Measurements from ENCODE around the gene GSS. TPM values are rescaled to one million over a fixed set of nuclear protein-coding genes. Genes with fewer than 3 reads are reported as not detected.
A peak's percentile ranks its signal among the peaks of the same experiment; 100 is the strongest.

The GSS gene
- 10 to 100 TPM; 58.0 to 95.6 (median 84.6) TPM for total RNA-seq

DNA sequence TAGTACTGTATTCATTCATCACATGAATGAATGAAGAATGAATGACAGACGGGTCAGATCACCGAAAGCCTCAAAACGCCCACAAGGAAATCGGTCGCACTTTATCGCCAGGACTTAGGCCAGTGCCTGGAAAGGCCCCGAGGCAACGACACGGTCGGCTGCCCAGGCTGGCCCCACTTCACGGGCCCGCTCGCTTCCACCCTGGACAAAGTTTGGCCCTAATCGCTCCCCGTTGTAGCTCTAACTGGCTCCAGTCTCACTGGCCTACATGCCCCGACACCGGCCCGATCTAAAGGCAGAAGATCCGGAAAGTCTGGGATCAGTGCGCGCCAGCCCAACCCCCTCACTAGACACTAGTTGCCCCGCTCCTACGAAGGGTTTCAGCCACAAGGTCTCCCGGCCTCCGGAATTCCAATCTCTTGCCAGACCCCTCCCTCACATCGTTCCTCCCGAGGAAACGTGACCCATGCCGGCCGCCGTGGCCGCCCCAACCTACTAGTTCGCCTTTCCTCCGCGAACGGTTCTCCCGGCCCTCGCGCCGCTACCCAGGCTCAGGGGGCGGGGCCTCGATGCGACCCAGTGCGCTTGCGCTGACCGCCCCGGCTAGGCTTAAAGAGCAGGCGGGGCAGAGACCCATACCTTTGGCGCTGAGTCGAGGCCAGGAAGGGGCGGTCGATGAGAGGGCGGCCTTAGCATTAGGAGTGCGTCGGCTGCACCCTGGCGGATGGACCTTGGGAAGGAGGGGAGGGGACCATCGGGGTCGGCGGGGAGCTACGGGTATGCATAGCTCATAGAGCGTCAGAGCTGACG is at the start of gene GSS, which contains the start of gene MYH7B:
TSS of gene GSS (minus strand) at position 576 of the 810 bp plus-strand sequence. CDS start 3,954 bp downstream, outside the sequence.
TSS of gene MYH7B (plus strand) at position 638 of the 810 bp plus-strand sequence. CDS start 22,138 bp downstream, outside the sequence.
- Histone ChIP-seq H3K27me3 (no peaks in the 10 kb centered on the region), H3K36me3 (no peaks in the 10 kb centered on the region), H3K9me3 (no peaks in the 10 kb centered on the region), H3K4me3 (peak within 1 kb of the TSS; percentile 57 to 77 (median 73)), H3K4me1 (peaks cover 0 to 21% (median 3%) of the 10 kb centered on the region in 4 donors), H3K27ac (peak within 1 kb of the TSS; percentile 74 to 95 (median 85))
- TF ChIP-seq, protein P1, sequence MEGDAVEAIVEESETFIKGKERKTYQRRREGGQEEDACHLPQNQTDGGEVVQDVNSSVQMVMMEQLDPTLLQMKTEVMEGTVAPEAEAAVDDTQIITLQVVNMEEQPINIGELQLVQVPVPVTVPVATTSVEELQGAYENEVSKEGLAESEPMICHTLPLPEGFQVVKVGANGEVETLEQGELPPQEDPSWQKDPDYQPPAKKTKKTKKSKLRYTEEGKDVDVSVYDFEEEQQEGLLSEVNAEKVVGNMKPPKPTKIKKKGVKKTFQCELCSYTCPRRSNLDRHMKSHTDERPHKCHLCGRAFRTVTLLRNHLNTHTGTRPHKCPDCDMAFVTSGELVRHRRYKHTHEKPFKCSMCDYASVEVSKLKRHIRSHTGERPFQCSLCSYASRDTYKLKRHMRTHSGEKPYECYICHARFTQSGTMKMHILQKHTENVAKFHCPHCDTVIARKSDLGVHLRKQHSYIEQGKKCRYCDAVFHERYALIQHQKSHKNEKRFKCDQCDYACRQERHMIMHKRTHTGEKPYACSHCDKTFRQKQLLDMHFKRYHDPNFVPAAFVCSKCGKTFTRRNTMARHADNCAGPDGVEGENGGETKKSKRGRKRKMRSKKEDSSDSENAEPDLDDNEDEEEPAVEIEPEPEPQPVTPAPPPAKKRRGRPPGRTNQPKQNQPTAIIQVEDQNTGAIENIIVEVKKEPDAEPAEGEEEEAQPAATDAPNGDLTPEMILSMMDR (IDR thresholded peaks at IDR 0.05), result peak in 4 of 6 experiments; percentile 40 to 72 (median 55)
- TF ChIP-seq POLR2A (IDR thresholded peaks at IDR 0.05), result peak; percentile 53 to 87
- peak; percentile 97 to 99 (median 99) for DNase-seq

DNA sequence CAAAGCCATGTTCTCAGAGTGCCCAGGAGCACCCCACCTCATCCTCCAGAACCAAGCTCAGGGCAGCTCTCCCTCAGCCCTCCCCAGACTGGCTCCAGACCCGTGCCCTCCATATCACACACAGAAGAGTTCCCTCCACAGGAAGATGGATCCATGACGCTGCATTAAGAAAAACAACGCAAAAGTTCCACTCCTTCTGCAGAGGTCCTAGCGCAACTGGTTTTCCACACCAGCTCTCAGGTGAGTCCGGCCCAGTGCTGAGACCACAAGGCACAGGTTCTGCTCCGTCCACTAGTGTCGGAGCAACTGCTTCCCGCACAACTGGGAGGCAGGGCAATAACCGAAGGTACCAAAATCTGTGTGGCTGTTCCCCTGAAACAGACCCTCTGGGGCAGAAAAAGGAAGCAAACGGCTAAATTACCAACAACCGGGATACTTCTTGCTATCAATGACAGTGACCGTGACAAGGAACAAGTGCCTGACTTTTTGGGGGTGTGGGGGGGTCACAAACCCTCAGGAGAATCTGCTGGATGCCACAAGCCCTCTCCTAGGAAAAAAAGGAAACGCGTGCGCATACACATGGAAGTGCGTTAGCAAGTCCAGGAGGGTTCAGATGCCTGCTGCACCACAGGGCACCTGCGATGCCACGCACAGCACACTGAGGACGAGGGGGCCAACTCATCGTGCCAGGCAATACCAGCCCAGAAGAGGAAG is 49.3 kb upstream of the GSS start:
- no peak overlapping the region for H3K4me3 ChIP-seq
- no peak overlapping the region for H3K27ac ChIP-seq
- peak in 1 of 3 donors; percentile 27 for DNase-seq
- TF ChIP-seq, protein P1 (IDR thresholded peaks at IDR 0.05), result no peak
- TF ChIP-seq POLR2A (IDR thresholded peaks at IDR 0.05), result no peak
- H3K4me1 ChIP-seq, result no peaks in the 10 kb centered on the region
- no peaks in the 10 kb centered on the region for H3K27me3 ChIP-seq
- H3K9me3 ChIP-seq, result no peaks in the 10 kb centered on the region
- peaks cover 0 to 100% (median 0%) of the 10 kb centered on the region in 3 donors for H3K36me3 ChIP-seq

DNA sequence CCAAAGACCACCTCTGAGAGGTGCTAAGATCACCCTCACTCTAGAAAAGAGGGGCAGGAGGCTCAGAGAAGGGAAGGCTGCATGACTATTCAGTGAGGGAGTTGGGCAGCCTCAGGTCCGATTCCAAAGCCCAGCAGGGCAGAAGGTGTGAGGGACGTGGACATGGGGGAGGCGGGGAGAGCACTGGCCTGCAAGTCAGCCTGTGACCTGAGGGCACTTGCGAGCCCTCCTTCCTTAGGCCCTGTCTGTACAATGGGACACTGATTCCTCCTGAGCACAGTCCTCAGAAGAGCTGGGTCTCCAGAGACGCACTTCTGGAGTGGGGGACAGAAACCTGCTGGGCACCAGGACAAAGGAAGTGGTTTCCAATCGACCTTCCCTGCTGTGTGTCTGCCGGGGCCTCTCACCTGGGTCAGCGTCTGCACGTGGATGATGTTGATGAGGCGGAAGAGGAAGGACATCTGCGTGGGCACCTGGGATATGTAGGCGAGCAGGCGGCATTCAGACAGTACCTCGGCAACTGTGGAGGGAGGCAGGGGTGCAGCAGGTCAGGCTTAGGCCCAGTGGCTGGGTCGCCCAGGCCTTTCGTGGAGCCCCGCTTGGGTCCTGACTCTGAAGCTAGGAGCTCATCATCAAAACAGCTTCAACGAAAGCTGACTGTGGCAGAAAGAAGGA is 48.6 kb upstream of the GSS start:
- Histone ChIP-seq H3K27ac (no peak overlapping the region), H3K36me3 (peaks cover 0 to 100% (median 0%) of the 10 kb centered on the region in 3 donors), H3K9me3 (no peaks in the 10 kb centered on the region), H3K4me3 (no peak overlapping the region), H3K4me1 (no peaks in the 10 kb centered on the region), H3K27me3 (no peaks in the 10 kb centered on the region)
- no peak for TF ChIP-seq POLR2A (IDR thresholded peaks at IDR 0.05)
- TF ChIP-seq, protein P1 (IDR thresholded peaks at IDR 0.05), result no peak
- DNase-seq, result peak in 1 of 3 donors; percentile 33

DNA sequence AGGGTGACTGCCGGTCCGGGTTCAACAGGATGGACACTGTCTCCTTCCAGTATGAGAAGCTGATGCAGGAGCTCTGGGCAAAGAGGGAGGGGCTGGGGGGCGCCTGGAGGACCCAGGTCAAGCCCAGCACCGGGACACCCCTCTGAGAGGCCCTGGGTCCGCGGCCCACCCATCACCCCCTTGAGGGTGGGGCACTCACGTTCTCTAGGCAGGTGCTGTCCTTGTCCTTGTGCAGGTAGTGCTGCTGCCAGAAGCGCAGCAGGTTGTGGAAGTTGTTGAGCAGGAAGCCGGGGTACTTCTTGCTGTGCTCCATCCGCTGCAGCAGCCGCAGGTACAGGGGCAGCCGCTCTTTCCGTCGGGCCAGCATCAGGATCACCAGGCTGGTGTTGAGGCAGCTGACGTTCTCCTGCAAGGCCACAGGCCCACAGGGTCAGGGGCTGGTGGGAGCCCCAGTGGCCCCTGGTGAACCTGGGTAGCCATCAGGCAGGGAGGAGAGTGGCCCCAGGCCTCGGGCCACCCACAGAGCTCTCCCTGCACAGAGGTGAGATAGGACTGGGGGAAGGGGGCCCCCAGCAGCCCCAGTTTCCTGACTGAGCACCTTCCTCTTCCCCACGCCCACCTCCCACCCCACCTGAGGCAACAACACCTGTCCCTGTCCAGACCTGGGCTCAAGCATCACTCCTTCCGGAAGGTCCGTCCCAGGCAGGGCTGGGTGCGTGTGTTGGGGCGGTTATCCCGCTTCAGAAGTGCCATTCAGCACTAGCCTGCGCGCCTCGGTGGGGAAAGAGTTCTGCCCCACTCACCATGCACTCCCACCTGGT is 47.8 kb upstream of the GSS start:
- Histone ChIP-seq H3K4me3 (no peak overlapping the region), H3K9me3 (no peaks in the 10 kb centered on the region), H3K4me1 (no peaks in the 10 kb centered on the region), H3K36me3 (peaks cover 0 to 100% (median 0%) of the 10 kb centered on the region in 3 donors), H3K27ac (no peak overlapping the region), H3K27me3 (no peaks in the 10 kb centered on the region)
- peak in 1 of 3 donors; percentile 39 for DNase-seq
- no peak for TF ChIP-seq POLR2A (IDR thresholded peaks at IDR 0.05)
- TF ChIP-seq, protein P1 (IDR thresholded peaks at IDR 0.05), result no peak

All from Peyer's patch (tissue), 4 donors.